ENCODE measurements around the gene ACCS.

ACCS gene

GRCh38 chr11:44094260-44094868 lies 28.3 kb downstream of the ACCS start:
- peak; percentile 57 for DNase-seq (ENCODE audit: low read depth)

GRCh38 chr11:44095506-44096359 lies 29.7 kb downstream of the ACCS start, which contains the start of gene EXT2:
Gene EXT2 (plus strand): TSS chr11:44095678. CDS start chr11:44107713, 12,035 bp downstream.
- peak; percentile 70 for DNase-seq (ENCODE audit: low read depth)

- no peak for DNase-seq (ENCODE audit: low read depth)
Observed at GRCh38 chr11:44096360-44097185, 30.5 kb downstream of the ACCS start.

- DNase-seq (ENCODE audit: low read depth), result no peak
Observed at GRCh38 chr11:44097821-44098220, 31.8 kb downstream of the ACCS start.

GRCh38 chr11:44101098-44101497 lies 35.0 kb downstream of the ACCS start:
- DNase-seq (ENCODE audit: low read depth), result no peak

GRCh38 chr11:44104481-44105294 lies 38.6 kb downstream of the ACCS start:
- no peak for DNase-seq (ENCODE audit: low read depth)

- DNase-seq (ENCODE audit: low read depth), result no peak
Observed at GRCh38 chr11:44108260-44108659, 42.2 kb downstream of the ACCS start.

- peak; percentile 3 for DNase-seq (ENCODE audit: low read depth)
Observed at GRCh38 chr11:44110231-44110679, 44.2 kb downstream of the ACCS start.

- DNase-seq (ENCODE audit: low read depth), result no peak
Observed at GRCh38 chr11:44112091-44112821, 46.2 kb downstream of the ACCS start.

- DNase-seq (ENCODE audit: low read depth), result no peak
Observed at GRCh38 chr11:44113018-44113417, 46.9 kb downstream of the ACCS start.

- no peak for DNase-seq (ENCODE audit: low read depth)
Observed at GRCh38 chr11:44113572-44113971, 47.5 kb downstream of the ACCS start.

- DNase-seq (ENCODE audit: low read depth), result no peak
Observed at GRCh38 chr11:44116234-44116830, 50.3 kb downstream of the ACCS start.

GRCh38 chr11:44120169-44120568 lies 54.1 kb downstream of the ACCS start:
- DNase-seq (ENCODE audit: low read depth), result no peak

GRCh38 chr11:44125598-44125997 lies 59.5 kb downstream of the ACCS start:
- no peak for DNase-seq (ENCODE audit: low read depth)

- DNase-seq (ENCODE audit: low read depth), result no peak
Observed at GRCh38 chr11:44126304-44126703, 60.2 kb downstream of the ACCS start.

GRCh38 chr11:44127130-44127529 lies 61.1 kb downstream of the ACCS start:
- DNase-seq (ENCODE audit: low read depth), result no peak

GRCh38 chr11:44128729-44129128 lies 62.7 kb downstream of the ACCS start:
- no peak for DNase-seq (ENCODE audit: low read depth)

GRCh38 chr11:44130751-44131150 lies 64.7 kb downstream of the ACCS start:
- DNase-seq (ENCODE audit: low read depth), result no peak

- DNase-seq (ENCODE audit: low read depth), result no peak
Observed at GRCh38 chr11:44133335-44133946, 67.4 kb downstream of the ACCS start.

Measured in T-helper 22 cell (primary cell).